ENCODE results near the gene CALHM6. TPM values are rescaled to one million over a fixed set of nuclear protein-coding genes. Genes with fewer than 3 reads are reported as not detected.

The CALHM6 gene
- total RNA-seq, 1 donor from 2014 or later, result not detected

DNA sequence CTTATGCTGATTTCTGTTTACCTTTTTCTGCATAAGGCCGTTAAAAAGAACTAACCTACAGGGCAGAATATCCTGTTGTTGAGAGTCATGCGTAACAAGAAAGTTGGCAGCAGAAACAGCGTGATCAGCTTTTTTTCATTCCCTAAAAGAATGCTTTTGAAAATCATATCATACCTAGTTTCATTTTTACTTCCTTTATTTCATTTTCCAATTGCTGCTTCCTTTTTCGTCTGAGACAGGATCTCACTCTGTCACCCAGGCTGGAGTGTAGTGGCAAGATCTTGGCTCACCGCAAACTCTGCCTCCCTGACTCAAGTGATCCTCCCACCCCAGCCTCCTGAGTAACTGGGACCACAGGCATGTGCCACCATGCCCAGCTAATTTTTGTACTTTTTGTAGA, 4.1 kb downstream of the CALHM6 start:
- DNase-seq (ENCODE audit: low spot score in 2 of 2), result no peak
- TF ChIP-seq, protein P1, sequence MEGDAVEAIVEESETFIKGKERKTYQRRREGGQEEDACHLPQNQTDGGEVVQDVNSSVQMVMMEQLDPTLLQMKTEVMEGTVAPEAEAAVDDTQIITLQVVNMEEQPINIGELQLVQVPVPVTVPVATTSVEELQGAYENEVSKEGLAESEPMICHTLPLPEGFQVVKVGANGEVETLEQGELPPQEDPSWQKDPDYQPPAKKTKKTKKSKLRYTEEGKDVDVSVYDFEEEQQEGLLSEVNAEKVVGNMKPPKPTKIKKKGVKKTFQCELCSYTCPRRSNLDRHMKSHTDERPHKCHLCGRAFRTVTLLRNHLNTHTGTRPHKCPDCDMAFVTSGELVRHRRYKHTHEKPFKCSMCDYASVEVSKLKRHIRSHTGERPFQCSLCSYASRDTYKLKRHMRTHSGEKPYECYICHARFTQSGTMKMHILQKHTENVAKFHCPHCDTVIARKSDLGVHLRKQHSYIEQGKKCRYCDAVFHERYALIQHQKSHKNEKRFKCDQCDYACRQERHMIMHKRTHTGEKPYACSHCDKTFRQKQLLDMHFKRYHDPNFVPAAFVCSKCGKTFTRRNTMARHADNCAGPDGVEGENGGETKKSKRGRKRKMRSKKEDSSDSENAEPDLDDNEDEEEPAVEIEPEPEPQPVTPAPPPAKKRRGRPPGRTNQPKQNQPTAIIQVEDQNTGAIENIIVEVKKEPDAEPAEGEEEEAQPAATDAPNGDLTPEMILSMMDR (IDR thresholded peaks at IDR 0.05), result no peak
- H3K36me3 ChIP-seq, result no peaks in the 10 kb centered on the region
- peaks cover 0 to 2% of the 10 kb centered on the region in 2 donors for H3K4me1 ChIP-seq
- intact Hi-C loops (cut with DNase I), result no loop called here
- no peaks in the 10 kb centered on the region for H3K9me3 ChIP-seq
- no peak overlapping the region for H3K27ac ChIP-seq
- H3K27me3 ChIP-seq, result no peaks in the 10 kb centered on the region
- no peak overlapping the region for H3K4me3 ChIP-seq

DNA sequence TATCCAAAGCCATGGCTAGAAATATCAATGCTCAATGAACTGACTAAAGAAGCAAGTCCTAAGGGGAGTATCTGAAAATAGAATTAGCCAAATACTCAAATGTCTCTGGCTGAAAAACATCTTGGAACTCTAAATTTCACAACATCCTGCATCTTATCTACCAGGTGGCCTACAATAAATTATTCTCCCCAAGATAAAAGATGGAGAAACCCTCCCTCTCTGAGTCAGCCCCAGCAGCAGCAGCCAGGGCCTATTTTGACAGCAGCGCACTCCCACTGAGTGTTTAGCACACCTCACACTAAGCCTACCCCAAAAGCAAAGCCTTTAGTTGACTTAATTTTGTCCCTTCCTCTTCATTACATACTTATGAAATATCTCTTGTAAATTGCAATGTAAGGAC, 5.9 kb downstream of the CALHM6 start:
- Histone ChIP-seq H3K4me1 (peaks cover 0 to 2% of the 10 kb centered on the region in 2 donors), H3K9me3 (no peaks in the 10 kb centered on the region), H3K4me3 (no peak overlapping the region), H3K27ac (no peak overlapping the region), H3K36me3 (no peaks in the 10 kb centered on the region), H3K27me3 (no peaks in the 10 kb centered on the region)
- DNase-seq (ENCODE audit: low spot score in 2 of 2), result no peak
- TF ChIP-seq, protein P1 (IDR thresholded peaks at IDR 0.05), result no peak
- intact Hi-C loops (cut with DNase I), result no loop called here

DNA sequence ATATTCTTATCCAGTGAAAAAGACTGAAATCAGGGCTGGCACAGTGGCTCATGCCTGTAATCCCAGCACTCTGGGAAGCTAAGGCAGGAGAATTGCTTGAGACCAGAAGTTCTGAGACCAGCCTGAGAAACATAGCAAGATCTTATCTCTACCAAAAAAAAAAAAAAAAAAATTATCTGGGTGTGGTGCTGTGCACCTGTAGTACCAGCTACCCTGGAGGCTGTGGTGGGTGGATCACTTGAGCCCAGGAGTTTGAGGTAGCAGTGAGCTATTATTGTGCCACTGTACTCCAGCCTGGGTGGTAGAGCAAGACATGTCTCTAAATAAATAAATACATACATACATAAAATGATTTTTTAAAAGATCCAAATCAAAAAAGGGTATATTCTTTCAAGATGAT, 6.3 kb downstream of the CALHM6 start:
- no peak for DNase-seq (ENCODE audit: low spot score in 2 of 2)
- intact Hi-C loops (cut with DNase I), result no loop called here
- H3K27me3 ChIP-seq, result no peaks in the 10 kb centered on the region
- no peaks in the 10 kb centered on the region for H3K36me3 ChIP-seq
- TF ChIP-seq, protein P1 (IDR thresholded peaks at IDR 0.05), result no peak
- no peaks in the 10 kb centered on the region for H3K9me3 ChIP-seq
- H3K4me3 ChIP-seq, result no peak overlapping the region
- H3K27ac ChIP-seq, result no peak overlapping the region
- peaks cover 0 to 1% of the 10 kb centered on the region in 2 donors for H3K4me1 ChIP-seq

DNA sequence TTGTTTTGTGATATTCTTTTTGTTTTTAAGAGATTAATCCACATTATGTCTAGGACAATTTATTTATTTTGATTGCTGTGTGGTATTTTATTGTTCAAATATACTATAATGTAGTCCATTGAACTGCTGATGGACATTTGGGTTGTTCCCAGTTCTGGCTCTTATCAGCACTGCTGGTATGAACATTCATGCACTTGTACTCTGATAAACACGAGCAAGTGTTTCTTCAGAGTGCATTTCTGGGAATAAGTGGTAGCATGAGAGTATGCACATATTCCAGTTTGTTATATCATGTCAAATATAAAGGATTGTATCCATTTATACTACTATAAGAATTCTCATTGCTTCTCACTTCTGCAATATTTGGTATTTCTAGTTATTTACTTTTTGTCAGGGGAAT, 7.1 kb downstream of the CALHM6 start:
- intact Hi-C loops (cut with DNase I), result no loop called here

DNA sequence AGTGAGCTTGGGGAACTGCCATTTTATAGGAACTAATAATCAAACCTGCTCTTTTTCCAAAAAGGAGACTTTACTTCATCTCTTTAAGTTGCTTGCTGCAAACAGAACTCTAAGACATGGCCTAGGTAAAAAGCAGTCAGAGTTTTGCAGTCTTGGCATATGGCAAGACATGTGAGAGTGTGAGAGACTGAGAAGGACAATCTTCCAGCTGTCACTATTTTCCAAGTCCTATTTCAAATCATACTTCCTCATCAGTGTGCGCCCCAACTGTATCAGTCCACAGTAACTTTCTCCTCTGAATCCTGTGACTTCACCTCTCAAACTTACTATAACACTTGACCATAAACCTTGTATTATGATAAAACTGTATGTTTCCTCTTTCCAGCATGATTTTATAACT, 10.4 kb downstream of the CALHM6 start:
- no peak overlapping the region for H3K4me3 ChIP-seq
- H3K27me3 ChIP-seq, result no peaks in the 10 kb centered on the region
- no peaks in the 10 kb centered on the region for H3K4me1 ChIP-seq
- intact Hi-C loops (cut with DNase I), result no loop called here
- no peaks in the 10 kb centered on the region for H3K36me3 ChIP-seq
- TF ChIP-seq, protein P1 (IDR thresholded peaks at IDR 0.05), result no peak
- no peak overlapping the region for H3K27ac ChIP-seq
- no peaks in the 10 kb centered on the region for H3K9me3 ChIP-seq
- no peak for DNase-seq (ENCODE audit: low spot score in 2 of 2)

More for the DNA sequence above, 7.1 kb downstream of the CALHM6 start:
- Histone ChIP-seq H3K36me3 (no peaks in the 10 kb centered on the region), H3K4me3 (no peak overlapping the region), H3K4me1 (no peaks in the 10 kb centered on the region), H3K27me3 (no peaks in the 10 kb centered on the region), H3K27ac (no peak overlapping the region), H3K9me3 (no peaks in the 10 kb centered on the region)
- DNase-seq (ENCODE audit: low spot score in 2 of 2), result no peak
- TF ChIP-seq, protein P1 (IDR thresholded peaks at IDR 0.05), result no peak

DNA sequence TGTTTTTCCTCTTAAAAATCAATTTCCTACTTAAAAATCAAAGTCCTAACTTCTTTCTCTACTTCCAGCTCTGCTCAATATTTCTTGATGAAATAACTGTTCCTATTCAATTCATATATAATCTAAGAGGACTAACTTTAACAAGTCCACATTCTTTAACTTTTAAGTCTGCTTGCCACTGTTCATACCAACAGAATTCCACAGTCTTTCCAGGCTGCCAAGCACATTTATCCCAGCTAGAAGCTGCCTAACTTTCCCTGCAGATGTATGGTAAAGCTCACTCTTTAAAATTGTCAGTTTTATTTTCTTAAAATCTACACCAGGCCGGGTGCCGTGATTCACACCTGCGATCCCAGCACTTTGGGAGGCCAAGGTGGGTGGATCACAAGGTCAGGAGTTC, 11.5 kb downstream of the CALHM6 start:
- intact Hi-C loops (cut with DNase I), result no loop called here
- DNase-seq (ENCODE audit: low spot score in 2 of 2), result no peak
- Histone ChIP-seq H3K27me3 (no peaks in the 10 kb centered on the region), H3K4me1 (no peaks in the 10 kb centered on the region), H3K36me3 (no peaks in the 10 kb centered on the region), H3K27ac (no peak overlapping the region), H3K4me3 (no peak overlapping the region), H3K9me3 (no peaks in the 10 kb centered on the region)
- TF ChIP-seq, protein P1 (IDR thresholded peaks at IDR 0.05), result no peak
